NCI-H146 (cell line): Measurements from ENCODE around the gene CEP97.
"Not testable (repeated sequence)": the region's sequence is repeated elsewhere in the genome, so short reads cannot be mapped to it uniquely, and the experiment has no call there.

Source experiments
- DNase-seq: peaks from one replicate; lab custom pipeline; 2025; lab: John Stamatoyannopoulos, UW

Gene CEP97

DNA sequence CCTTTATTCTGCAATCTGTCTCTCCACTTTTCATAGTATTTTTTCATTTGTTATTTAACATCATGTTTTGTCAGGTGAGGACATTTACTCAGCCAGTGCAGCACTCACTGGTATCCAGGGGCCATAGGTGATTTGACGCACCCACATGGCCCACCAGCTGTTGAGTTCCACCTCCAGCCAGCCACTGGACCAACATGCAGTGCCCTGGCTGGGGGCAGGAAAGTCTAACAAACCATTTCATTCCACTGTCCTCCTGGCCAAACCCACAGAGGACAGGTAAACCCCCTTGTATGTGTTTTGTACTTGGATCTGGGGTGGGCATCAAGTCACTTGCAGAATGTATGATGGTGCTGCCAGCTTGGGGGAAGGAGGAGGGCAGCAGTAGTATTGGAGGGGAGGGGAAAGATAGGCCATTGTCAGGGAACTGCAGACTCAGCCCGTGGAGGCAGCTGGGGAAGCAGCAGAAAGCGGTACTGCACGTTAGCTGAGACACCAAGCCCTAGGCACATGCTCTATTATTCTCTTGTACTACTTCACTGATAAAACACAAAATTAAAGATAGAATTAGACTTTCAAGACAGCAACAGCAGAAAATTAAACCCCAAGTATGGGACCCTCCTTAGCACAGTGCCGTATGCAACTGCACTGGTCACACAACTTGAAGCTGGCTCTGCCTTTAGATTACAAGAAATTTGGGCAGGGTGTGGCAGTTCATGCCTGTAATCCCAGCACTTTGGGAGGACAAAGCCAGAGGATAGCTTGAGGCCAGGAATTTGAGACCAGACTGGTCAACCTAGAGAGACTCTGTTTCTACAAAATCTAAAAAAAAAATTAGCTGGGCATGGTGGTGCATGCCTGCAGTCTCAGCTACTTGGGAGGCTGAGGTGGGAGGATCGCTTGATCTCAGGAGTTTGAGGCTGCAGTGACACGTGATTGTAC is 22.4 kb upstream of the CEP97 start:
- DNase-seq: no peak

DNA sequence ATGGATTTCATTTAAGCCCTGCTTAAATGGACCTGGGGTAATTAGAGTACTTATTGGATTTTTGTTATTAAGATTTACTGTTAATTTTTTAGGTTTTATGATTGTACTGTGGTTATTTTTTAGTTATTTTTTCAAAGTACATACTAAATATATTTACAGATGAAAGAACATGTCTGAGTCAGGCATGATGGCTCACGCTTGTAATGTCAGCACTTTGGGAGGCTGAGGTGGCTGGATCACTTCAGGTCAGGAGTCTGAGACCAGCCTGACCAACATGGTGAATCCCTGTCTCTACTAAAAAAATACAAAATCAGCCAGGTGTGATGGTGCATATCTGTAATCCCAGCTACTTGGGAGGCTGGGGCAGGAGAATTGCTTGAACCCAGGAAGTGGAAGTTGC is 21.7 kb upstream of the CEP97 start:
- no peak for DNase-seq

DNA sequence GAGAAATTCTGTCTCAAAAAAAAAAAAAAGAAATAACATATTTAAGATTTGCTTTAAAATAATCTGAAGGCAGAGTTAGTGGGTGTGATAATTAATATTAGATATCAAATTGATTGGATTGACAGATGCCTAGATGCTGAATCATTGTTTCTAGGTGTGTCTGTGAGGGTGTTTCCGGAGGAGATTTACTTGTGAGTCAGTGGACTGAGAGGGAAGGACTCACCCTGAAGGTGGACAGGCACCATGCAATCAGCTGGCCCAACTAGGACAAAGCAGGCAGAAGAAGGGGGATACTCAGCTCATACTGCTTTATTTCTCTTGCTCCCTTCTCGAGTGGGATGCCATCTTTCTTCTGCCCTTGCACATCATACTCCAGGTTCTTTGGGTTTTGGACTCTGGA is 21.2 kb upstream of the CEP97 start:
- DNase-seq: no peak

DNA sequence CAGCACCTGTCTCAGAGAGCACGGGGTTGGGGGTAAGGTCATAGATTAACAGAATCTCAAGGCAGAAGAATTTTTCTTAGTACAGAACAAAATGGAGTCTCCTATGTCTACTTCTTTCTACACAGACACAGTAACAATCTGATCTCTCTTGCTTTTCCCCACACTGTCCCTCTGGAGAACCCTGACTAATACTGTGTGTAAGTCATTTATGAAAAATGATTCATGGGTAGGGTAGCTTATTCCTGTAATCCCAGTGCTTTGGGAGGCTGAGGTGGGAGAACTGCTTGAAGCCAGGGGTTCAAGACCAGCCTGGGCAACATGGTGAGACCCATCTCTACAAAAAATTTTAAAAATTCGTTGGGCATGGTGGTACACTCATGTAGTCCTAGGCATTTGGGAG is 19.8 kb upstream of the CEP97 start:
- DNase-seq: not testable (repeated sequence)

DNA sequence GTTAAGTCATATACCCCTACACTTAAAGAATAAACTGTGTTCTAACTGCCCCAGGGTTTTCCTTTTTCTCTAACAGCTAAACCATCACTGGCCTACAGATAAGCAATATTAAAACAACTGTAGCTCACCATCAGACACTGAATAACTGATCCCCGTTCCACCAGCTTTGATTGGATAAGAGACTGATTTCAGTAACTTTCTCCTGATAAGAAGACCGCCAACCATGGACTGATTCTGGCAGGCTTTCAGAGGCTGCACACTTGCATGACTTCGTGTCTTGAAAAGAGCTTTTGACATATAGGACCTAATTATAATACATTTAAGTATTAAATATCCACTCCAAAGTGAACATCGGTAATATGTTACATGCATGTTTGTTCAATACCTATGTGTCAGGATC is 15.3 kb upstream of the CEP97 start:
- no peak for DNase-seq

DNA sequence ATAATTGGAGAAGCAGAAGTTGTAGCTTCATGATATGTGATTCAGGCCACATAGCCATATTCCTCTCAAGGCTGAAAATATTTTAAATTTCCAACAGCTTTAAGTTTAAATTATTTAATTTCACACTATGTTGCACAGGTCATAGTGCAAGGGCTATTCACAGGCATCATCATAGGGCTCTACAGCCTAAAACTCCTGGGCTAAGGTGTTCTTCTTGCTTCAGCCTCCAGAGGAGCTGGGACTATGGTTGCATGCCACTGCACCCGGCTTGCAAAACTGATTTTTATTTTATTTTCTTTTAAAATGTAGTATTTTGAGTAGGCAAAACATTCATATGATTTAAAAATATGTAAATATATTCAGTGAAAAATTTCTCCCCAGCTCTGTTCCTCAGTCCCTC is 6.0 kb upstream of the CEP97 start:
- DNase-seq: no peak

DNA sequence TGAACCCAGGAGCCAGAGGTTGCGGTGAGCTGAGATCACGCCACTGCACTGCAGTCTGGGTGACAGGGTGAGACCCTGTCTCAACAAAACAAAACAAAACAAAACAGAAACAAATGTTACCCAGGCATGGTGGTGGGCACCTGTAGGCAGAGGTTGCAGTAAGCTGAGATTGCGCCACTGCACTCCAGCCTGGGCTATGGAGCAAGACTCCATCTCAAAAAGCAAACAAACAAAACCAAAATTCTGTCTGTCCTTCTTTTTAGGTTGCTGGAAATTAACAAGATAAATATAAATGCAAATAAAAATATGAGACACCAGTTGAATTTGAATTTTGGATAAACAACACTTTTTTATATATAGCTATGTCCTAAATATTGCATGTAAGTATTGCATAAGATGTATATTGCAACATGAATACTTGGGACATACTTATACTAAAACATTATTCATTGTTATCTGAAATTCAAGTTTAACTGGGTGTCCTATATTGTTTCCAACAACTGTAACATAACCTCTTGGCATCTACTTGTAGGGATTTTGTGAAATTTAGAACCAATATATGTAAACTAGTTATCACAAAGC is 4.7 kb upstream of the CEP97 start:
- DNase-seq: no peak

DNA sequence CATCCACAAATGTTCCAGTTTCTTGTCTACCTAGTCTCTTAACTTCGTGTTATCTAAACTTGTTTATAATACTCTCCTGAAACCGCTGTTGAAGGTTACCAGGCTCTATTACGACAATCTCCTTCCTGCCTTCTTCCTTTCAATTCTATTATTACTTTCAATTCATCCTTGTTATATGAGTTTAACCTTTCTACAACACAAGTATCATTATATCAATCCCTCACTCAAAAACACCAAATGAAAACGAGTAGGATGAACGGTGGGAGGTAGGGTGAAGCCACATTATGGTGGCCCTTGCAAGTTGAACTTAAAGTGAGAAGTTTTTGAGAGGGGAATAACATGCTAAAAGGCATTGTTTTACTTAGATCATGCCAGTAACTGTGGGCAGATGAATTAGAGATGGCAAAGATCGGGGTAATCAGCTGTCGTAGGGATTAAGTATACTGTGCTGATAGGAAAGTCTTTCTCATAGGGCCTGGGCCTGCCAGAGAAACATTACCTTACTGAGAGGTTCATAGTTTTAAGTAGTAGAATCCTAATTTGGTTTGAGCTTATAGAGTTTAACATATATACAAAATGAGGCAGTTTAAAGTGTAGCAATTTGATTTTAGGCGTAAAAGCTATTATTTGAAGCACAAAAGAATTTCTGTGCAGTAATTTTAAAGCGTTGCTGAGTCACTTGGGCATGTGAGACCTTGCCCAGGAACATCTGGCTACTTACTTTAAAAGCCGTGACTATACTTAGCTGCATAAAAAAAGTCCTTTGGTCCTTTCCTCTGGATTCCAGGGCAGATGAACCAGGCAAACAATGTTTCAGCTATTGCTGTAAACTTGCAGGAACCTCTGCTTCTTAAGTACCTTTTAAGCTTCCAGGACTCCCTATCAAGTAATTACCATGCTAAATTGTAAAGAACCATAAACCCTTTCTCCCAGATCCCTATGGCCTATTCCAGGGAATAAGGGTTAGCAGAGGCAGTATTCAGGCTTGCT is 3.3 kb upstream of the CEP97 start:
- DNase-seq: no peak

DNA sequence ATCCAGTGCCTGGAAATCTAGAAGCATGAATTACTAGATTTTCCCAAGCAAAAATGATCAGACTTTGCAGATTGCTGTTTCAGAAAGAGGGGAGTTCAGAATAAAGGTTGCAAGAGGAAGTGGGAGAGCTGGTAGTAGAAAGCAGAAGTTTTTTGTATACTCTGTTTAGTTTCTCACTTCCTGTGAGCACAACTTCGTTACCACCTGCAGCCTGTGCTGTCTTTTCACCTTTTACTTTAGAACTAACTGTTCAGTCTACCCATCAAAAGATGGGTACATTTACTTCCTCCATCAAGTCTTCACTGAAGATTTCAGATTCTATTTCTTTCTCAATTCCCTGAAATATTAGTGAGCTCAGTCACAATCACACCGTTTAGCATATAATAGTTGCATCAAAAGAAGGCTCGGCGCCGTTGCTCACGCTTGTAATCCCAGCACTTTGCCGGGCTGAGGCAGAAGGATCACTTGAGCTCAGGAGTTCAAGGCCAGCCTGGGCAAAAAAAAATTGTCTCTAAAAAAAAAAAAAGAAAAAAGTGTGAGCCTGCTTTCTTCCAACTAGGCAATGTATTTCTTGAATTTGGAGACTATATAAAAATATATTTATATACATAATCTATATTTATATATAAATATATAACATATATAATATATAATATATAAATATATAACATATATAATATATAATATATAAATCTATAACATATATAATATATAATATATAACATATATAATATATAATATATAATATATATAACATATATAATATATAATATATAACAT is 1.8 kb upstream of the CEP97 start:
- no peak for DNase-seq

DNA sequence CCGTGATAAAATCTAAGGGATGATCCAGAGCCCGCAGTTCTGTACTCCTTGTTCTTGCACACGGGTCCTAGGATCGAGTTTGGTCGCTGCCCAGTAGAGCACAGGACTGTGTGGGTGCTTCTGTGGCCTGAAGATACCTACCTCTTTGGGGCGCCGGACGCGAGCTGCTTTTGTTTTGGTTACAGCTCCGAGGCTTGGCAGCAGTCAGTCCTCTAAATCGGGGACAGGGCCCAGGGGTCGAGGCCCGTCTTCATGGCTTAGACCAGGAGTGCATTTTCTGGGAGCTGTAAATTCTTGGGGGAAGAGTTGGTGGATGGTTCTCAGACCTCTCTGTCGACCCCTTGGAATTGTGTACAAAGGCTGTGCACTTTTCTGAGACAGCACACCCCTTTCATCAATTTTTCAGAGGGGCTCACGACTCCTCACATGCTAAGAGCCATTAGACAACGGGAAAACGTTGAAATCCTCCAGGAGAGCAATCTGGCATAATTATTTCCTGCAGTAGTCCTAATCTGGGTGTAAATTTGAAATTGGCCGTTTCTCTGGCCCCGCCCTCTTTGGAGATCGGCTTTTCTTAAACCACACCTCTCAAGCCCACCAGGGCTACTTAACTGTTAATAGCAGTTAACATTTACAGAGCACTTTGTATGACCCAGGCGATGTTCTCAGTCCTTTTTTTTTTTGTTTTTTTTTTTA is 928 bp downstream of the CEP97 start:
- DNase-seq: peak; percentile 55

DNA sequence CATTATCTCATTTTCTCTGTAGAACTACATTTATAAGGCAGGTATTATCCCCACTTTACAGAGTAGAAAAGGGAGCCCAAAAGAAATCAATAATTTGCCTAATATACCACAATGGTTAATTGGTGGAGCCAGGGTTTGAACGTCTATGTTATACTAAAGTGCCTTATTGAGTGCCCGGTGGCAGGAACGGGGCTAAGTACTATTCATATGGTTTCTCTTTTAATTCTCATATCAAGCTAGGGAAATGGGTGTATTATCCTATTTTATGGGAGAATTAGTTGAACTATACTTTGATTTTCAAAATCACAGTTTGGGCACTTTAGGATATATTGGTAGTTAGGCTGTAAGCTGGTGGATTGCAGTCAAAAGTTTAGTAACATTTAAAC is 1.5 kb downstream of the CEP97 start:
- no peak for DNase-seq

DNA sequence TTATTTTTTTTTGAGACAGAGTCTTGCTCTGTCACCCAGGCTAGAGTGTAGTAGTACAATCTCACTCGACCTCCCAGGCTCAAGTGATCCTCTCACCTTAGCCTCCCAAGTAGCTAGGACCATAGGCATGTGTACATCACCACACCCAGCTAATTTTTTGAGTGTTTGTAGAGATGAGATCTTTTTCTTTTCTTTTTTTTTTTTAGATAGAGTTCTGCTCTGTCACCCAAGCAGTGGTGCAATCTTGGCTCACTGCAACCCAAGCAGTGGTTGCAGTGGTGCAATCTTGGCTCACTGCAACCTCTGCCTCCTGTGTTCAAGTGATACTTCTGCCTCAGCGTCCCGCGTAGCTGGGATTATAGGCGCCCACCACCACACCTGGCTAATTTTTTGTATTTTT is 5.2 kb downstream of the CEP97 start:
- DNase-seq: no peak

DNA sequence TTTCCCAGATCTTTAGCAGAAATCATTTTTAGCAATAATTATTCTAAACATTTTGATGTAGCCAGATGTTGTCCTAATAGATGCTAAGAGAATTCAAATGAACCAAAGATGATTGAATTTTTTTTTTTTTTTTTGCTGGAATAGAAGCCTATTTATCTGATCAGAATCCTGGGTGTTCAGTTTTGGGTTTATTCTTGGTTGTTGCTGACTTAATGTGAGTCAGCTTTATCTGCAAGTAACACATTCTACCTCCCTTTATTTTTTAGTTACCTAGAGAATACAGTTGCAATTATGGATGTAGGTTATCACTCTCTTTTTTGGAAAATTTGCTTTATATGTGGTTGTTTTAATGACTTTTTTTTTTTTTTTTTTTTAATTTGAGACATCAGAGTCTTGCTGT is 6.4 kb downstream of the CEP97 start:
- no peak for DNase-seq

DNA sequence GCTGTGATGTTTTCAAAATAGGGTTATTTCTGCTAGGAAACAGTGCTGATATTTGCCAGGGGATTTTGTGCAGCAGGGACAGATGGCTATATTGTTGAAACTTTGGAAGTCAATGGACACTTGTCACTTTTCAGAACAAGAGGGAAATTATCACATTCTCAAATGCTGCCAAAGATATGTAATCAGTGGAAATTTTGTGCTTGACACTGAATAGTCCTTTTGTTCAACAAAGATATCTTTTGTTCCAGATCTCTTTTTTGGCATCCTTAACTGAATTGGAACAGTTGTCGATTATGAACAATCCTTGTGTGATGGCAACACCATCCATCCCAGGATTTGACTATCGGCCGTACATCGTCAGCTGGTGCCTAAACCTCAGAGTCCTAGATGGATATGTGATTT is 7.8 kb downstream of the CEP97 start:
- DNase-seq: no peak

DNA sequence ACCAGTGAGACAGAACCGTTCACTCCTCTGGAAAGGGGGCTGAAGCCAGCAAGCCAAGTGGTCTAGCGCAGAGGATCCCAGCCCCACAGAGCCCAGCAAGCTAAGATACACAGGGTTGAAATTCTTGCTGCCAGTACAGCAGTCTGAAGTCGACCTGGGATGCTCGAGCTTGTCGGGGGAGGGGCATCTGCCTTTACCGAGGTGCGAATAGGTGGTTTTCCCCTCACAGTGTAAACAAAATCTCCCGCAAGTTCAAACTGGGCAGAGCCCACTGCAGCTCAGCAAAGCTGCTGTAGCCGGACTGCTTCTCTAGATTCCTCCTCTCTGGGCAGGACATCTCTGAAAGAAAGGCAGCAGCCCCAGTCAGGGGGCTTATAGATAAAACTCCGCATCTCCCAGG is 11.4 kb downstream of the CEP97 start:
- no peak for DNase-seq

DNA sequence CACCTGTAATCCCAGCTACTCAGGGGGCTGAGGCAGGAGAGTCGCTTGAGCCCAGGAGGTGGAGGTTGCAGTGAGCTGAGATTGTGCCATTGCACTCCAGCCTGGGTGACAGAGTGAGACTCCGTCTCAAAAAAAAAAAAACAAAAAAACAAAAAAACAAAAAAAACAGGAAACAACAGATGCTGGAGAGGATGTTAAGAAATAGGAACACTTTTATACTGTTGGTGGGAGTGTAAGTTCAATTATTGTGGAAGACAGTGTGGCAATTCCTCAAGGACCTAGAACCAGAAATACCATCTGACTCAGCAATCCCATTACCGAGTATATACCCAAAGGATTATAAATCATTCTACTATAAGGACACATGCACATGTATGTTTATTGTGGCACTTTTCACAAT is 17.5 kb downstream of the CEP97 start:
- not testable (repeated sequence) for DNase-seq

DNA sequence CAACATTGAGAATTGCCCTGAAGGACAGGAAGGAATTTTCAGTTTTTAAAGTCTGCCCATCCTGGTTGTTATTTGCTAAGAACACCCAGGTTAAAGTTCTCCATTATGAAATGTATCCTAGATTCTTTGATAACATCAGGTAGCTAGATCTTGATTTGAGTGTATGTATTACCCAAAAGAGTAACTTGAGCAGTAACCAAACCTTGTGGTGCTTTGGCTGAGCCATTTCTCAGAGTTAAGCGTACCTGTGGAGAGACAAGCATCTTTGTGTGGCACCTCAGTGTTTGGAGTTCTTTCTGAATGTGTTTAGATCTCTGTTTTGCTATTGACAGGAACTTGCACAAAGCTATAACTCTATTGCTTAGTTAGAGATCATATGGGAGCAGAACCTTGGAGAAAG is 20.4 kb downstream of the CEP97 start:
- DNase-seq: no peak

DNA sequence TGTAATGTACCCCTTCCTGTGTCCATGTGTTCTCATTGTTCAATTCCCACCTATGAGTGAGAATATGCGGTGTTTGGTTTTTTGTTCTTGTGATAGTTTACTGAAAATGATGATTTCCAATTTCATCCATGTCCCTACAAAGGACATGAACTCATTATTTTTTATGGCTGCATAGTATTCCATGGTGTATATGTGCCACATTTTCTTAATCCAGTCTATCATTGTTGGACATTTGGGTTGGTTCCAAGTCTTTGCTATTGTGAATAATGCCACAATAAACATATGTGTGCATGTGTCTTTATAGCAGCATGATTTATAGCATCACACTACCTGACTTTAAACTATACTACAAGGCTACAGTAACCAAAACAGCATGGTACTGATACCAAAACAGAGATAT is 21.5 kb downstream of the CEP97 start:
- not testable (repeated sequence) for DNase-seq

DNA sequence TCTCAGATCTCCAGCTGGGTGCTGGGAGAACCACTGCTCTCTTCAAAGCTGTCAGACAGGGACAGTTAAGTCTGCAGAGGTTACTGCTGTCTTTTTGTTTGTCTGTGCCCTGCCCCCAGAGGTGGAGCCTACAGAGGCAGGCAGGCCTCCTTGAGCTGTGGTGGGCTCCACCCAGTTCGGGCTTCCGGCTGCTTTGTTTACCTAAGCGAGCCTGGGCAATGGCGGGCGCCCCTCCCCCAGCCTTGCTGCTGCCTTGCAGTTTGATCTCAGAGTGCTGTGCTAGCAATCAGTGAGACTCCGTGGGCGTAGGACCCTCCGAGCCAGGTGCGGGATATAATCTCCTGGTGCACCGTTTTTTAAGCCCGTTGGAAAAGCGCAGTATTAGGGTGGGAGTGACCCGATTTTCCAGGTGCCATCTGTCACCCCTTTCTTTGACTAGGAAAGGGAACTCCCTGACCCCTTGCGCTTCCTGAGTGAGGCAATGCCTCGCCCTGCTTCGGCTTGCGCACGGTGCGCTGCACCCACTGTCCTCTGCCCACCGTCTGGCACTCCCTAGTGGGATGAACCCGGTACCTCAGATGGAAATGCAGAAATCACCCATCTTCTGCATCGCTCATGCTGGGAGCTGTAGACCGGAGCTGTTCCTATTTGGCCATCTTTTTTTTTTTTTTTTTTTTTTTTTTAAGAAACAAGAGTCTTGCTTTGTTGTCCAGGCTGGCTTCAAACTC is 29.1 kb downstream of the CEP97 start:
- not testable (repeated sequence) for DNase-seq

DNA sequence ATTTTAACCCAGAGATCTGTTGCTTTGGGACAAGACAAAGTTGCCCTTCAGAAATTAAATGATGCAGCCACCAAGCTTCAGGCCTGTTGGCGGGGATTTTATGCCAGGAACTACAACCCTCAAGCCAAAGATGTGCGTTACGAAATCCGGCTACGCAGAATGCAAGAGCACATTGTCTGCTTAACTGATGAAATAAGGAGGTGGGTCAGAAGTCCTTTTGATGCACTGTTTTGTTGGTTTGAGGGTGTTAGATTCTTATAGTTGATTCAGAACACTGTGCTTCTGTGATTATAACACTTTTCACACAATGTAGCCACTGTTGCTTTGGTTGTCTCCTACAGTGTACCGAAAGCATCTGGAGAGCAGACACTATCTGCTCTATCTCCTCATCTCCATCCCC is 33.8 kb downstream of the CEP97 start:
- no peak for DNase-seq
